ENCODE measurements around the gene TUT4.

GRCh38 chr1:52435650-52436049, 117.2 kb downstream of the TUT4 start:
- TF ChIP-seq CTCF (conservative IDR thresholded peaks at IDR 0.05; ENCODE audit: low read depth, low read length), result no peak
- no peak for TF ChIP-seq EZH2 (IDR thresholded peaks at IDR 0.05; ENCODE audit: low read length, unreplicated experiment)
